ENCODE results near the gene FMN2.
"Not testable (repeated sequence)": the region's sequence is repeated elsewhere in the genome, so short reads cannot be mapped to it uniquely, and the experiment has no call there.

DNA sequence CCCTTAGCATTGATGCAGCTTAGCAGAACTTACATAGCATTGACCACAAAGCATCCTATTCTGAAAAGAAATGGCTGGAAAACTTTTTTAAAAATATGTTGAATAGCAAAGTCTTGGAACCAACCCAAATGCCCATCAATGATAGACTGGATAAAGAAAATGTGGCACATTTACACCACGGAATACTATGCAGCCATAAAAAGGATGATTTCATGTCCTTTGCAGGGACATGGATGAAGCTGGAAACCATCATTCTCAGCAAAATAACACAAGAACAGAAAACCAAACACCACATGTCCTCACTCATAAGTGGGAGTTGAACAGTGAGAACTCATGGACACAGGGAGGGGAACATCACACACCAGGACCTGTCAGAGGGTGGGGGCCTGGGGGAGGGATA lies 323.3 kb downstream of the FMN2 start:
- TF ChIP-seq, protein P1, sequence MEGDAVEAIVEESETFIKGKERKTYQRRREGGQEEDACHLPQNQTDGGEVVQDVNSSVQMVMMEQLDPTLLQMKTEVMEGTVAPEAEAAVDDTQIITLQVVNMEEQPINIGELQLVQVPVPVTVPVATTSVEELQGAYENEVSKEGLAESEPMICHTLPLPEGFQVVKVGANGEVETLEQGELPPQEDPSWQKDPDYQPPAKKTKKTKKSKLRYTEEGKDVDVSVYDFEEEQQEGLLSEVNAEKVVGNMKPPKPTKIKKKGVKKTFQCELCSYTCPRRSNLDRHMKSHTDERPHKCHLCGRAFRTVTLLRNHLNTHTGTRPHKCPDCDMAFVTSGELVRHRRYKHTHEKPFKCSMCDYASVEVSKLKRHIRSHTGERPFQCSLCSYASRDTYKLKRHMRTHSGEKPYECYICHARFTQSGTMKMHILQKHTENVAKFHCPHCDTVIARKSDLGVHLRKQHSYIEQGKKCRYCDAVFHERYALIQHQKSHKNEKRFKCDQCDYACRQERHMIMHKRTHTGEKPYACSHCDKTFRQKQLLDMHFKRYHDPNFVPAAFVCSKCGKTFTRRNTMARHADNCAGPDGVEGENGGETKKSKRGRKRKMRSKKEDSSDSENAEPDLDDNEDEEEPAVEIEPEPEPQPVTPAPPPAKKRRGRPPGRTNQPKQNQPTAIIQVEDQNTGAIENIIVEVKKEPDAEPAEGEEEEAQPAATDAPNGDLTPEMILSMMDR (IDR thresholded peaks at IDR 0.05; ENCODE audit: low read depth, low read length): not testable (repeated sequence)
- not testable (repeated sequence) for TF ChIP-seq EZH2phosphoT487 (IDR thresholded peaks at IDR 0.05; ENCODE audit: low read depth)
